ENCODE results near the gene TMC3.

TMC3 gene

DNA sequence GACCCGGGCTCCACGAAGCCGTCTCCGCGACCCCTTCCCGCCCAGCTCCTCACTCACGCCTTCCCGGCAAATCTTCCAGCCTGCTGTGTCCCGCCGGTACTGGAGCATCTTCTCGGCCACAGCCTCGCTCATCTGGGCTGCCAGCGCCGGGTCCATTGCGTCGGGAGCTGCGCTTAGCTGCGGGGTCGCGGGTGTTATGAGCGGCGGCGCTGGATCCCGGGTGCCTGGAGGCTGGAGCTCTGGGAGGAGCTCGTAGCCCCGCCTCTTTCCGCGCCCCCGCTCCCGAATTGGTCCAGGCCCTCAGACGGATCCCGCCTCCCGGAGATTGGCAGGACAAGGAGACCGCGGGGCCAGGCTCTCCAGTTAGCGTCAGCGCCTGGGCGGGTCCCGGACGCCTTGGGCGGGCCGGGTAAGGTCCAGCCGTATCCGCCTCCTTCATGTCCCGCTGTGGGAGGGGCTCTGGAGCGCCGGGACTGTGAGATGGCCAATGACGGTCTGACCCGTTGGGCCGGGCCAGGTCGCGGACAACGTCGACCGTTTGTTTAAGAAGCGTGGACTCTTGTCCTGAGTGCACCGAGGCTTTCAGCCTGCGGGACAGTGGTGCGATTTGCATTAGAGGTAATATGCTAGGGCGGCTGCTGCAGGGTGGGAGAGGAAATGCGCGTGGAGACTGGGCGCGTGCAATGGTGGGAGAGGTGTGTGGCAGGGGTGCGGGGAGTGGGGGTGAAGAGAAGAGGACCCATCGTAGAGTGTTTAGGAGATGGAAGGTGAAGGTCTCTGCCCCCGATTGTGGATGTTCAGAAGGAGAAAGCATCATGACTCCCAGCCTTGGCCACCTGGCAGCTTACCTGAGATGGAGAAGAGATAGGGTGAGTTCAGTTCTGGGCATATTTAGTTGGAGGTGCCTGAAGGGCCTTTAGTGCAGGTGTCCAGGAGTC, 49.8 kb downstream of the TMC3 start, which contains the start of gene STARD5:
Gene STARD5, minus strand, starts transcription at position 198 of the 938 bp plus-strand sequence. Its CDS starts 42 bp downstream, at position 156.
- peak; percentile 99 for DNase-seq (ENCODE audit: low spot score)
- ChIA-PET CTCF (interaction anchor here (0.6 kb wide), 1 partner anchor 159 kb away, joined by 3 read pairs; no protein-coding TSS in a partner anchor), POLR2A (ENCODE audit: low non-redundant PET) (interaction anchor here (0.6 kb wide), 1 partner anchor 11 kb away, joined by 3 read pairs; no protein-coding TSS in a partner anchor)
- TF ChIP-seq, protein P1, sequence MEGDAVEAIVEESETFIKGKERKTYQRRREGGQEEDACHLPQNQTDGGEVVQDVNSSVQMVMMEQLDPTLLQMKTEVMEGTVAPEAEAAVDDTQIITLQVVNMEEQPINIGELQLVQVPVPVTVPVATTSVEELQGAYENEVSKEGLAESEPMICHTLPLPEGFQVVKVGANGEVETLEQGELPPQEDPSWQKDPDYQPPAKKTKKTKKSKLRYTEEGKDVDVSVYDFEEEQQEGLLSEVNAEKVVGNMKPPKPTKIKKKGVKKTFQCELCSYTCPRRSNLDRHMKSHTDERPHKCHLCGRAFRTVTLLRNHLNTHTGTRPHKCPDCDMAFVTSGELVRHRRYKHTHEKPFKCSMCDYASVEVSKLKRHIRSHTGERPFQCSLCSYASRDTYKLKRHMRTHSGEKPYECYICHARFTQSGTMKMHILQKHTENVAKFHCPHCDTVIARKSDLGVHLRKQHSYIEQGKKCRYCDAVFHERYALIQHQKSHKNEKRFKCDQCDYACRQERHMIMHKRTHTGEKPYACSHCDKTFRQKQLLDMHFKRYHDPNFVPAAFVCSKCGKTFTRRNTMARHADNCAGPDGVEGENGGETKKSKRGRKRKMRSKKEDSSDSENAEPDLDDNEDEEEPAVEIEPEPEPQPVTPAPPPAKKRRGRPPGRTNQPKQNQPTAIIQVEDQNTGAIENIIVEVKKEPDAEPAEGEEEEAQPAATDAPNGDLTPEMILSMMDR (conservative IDR thresholded peaks at IDR 0.05; ENCODE audit: low read depth), result no peak
- peak within 1 kb of the TSS; percentile 79 for H3K27ac ChIP-seq

DNA sequence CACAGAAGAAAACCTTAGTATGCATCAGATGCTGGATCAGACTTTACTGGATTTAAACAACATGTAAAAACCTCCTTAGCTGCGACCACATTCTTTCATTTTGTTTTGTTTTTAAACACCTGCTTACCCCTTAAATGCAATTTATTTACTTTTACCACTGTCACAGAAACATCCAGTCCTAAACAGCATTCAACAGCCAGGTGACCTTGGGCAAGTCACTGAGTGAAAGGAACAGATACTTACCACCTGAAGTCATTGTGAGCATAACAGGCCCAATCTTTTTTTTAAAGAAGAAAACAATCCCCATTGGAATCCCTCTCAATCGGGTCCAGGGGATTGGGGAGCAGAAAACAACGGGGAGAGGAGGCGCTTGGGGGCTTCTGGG, 50.5 kb downstream of the TMC3 start:
- TF ChIP-seq, protein P1 (conservative IDR thresholded peaks at IDR 0.05; ENCODE audit: low read depth), result no peak
- POLR2A ChIA-PET (ENCODE audit: low non-redundant PET), result no interaction called here
- CTCF ChIA-PET, result interaction anchor here (0.6 kb wide), 1 partner anchor 158 kb away, joined by 3 read pairs; no protein-coding TSS in a partner anchor
- H3K27ac ChIP-seq, result peak overlapping the region; percentile 79
- DNase-seq (ENCODE audit: low spot score), result no peak

DNA sequence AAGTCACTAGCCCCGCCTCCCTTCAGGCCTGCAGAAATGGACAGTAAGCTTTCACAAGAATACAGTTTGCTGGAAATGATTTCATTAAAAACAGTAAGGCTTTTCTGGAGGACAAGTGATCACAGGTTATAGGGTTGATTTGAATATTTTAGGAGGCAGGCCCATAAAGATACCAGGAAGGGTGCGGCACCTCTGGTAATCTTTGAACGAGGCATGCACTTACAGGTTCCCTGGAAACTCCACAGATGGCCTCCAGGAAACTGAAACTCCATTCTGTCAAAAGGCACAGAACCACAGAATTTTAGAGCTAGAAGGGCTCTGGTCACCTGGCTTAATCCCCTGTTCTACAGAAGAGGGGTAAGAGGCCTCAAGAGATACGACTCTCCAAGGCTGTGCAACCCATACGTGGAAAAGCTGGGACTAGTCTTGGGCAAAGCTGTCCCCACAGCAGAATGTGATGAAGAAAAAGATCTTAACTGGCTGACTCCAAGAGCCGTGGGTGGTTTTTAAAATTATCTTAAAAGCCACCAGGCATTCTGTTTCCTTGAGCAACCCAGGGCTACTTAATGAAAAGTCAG, 51.2 kb downstream of the TMC3 start:
- DNase-seq (ENCODE audit: low spot score), result peak; percentile 46
- TF ChIP-seq, protein P1 (conservative IDR thresholded peaks at IDR 0.05; ENCODE audit: low read depth), result no peak
- H3K27ac ChIP-seq, result peak overlapping the region; percentile 79
- ChIA-PET POLR2A (ENCODE audit: low non-redundant PET) (no interaction called here), CTCF (interaction anchor here (0.6 kb wide), 1 partner anchor 31 kb away, joined by 3 read pairs; no protein-coding TSS in a partner anchor)

DNA sequence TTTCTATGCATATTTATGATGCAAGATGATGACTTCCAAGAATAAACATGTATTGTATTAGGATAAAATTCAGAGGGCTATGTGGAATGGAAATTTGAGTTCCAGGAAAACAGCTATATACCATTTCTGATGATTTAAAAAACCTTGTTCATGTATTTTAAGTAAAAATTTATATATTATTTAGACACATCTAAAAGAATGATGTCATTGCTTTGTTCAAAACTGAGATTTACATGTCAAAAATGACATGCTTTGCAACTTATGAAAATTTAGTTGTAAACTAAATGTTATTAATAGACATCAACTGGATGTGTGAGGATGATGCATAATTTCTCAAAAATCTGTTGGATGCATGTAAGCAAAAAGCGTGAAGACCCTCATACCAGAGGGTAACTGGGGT, 52.3 kb downstream of the TMC3 start:
- no peak for DNase-seq (ENCODE audit: low spot score)
- TF ChIP-seq, protein P1 (conservative IDR thresholded peaks at IDR 0.05; ENCODE audit: low read depth), result no peak
- H3K27ac ChIP-seq, result peak overlapping the region; percentile 79
- CTCF ChIA-PET, result interaction anchor here (0.6 kb wide), 1 partner anchor 46 kb away, joined by 5 read pairs; no protein-coding TSS in a partner anchor
- POLR2A ChIA-PET (ENCODE audit: low non-redundant PET), result no interaction called here

DNA sequence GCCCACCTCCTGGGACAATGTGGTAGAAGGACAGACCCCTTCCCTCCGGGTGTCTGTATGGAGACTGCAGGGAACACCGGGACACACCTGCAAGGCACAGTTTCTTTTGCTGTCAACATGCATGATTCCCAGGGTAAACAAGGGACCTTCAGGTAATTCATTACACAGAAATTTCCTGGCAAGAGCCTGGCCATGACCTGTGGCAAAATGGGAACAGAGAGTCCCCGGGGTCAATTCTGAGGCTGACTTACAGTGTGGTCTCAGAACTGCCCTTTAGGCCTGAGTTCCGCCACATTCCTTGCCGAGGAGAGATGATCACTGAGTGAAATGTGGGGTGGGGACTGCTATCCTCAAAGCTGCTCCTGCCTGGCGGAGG, 56.4 kb downstream of the TMC3 start:
- CTCF ChIA-PET, result no interaction called here
- POLR2A ChIA-PET (ENCODE audit: low non-redundant PET), result no interaction called here
- TF ChIP-seq, protein P1 (conservative IDR thresholded peaks at IDR 0.05; ENCODE audit: low read depth), result no peak
- H3K27ac ChIP-seq, result peak overlapping the region; percentile 48
- no peak for DNase-seq (ENCODE audit: low spot score)

DNA sequence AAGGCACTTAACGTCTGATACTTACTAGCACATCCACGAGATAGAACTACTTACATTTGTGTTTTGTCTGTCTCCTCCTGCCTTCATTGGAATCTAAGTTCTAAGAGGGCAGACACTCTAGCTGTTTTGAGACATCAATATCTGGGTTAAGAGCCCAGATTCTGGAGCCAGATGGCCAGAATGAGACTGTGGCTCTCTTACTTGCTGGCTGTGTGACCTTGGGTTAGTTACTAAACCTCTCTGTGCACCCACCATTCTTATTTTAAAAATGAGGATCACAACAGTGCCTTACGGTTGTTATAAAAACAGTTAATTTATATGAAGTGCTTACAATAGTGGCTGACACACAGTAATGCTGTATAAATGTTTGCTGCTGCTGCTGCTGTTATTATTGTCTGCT, 57.7 kb downstream of the TMC3 start:
- TF ChIP-seq, protein P1 (conservative IDR thresholded peaks at IDR 0.05; ENCODE audit: low read depth), result no peak
- DNase-seq (ENCODE audit: low spot score), result no peak
- ChIA-PET CTCF (no interaction called here), POLR2A (ENCODE audit: low non-redundant PET) (no interaction called here)
- no peak overlapping the region for H3K27ac ChIP-seq

All from RWPE1 (cell line).